ENCODE results near the gene HNRNPF.
A peak's percentile ranks its signal among the peaks of the same experiment; 100 is the strongest.

GRCh38 chr10:43390759-43391158 is 18.2 kb downstream of the HNRNPF start:
- peak in 5 of 6 experiments; percentile 14 to 56 (median 39) for TF ChIP-seq CTCF (IDR thresholded peaks at IDR 0.05)
- no peak for TF ChIP-seq POLR2A (IDR thresholded peaks at IDR 0.05)

Measured in esophagus squamous epithelium (tissue), 4 donors.